ENCODE results near the gene C19orf53.

- no peak for TF ChIP-seq POLR2AphosphoS5 (IDR thresholded peaks at IDR 0.05; ENCODE audit: borderline replicate concordance, low read depth, low read length)
- no peak for TF ChIP-seq EZH2 (IDR thresholded peaks at IDR 0.05)
Observed at GRCh38 chr19:13797870-13798269, 23.6 kb downstream of the C19orf53 start.

Measured in SK-N-MC (cell line).